Measurements from ENCODE around the gene ITIH4.
"Not testable (repeated sequence)": the region's sequence is repeated elsewhere in the genome, so short reads cannot be mapped to it uniquely, and the experiment has no call there.

ITIH4 gene

GRCh38 chr3:52779837-52780585 is 50.5 kb downstream of the ITIH4 start:
- no peak for DNase-seq

- peak in 1 of 2 donors; percentile 69 for DNase-seq
Measured at GRCh38 chr3:52779011-52779836, 51.2 kb downstream of the ITIH4 start.

GRCh38 chr3:52777959-52778805 is 52.3 kb downstream of the ITIH4 start:
- DNase-seq: peak in 1 of 2 donors; percentile 30

- no peak for DNase-seq
Measured at GRCh38 chr3:52777127-52777958, 53.1 kb downstream of the ITIH4 start, which contains the start of gene ITIH1. ITIH1 (plus strand) TSS chr3:52777599; CDS start chr3:52777616, 17 bp downstream.

GRCh38 chr3:52776486-52776885 is 54.0 kb downstream of the ITIH4 start:
- not testable (repeated sequence) for DNase-seq

GRCh38 chr3:52775877-52776276 is 54.6 kb downstream of the ITIH4 start:
- no peak for DNase-seq

- peak in 1 of 2 donors; percentile 28 for DNase-seq
Measured at GRCh38 chr3:52774901-52775864, 55.3 kb downstream of the ITIH4 start.

GRCh38 chr3:52774066-52774713 is 56.3 kb downstream of the ITIH4 start:
- no peak for DNase-seq

GRCh38 chr3:52773361-52774065 is 57.0 kb downstream of the ITIH4 start:
- DNase-seq: no peak

GRCh38 chr3:52771702-52772101 is 58.8 kb downstream of the ITIH4 start:
- no peak for DNase-seq

- DNase-seq: no peak
Measured at GRCh38 chr3:52771334-52771681, 59.2 kb downstream of the ITIH4 start.

GRCh38 chr3:52770496-52771333 is 59.8 kb downstream of the ITIH4 start, which contains the start of gene NEK4:
NEK4 (minus strand) TSS chr3:52770940; CDS start chr3:52770746, 194 bp downstream.
- peak; percentile 87 to 92 for DNase-seq

- no peak for DNase-seq
Measured at GRCh38 chr3:52769786-52770455, 60.6 kb downstream of the ITIH4 start.

- DNase-seq: no peak
Measured at GRCh38 chr3:52763466-52763865, 67.0 kb downstream of the ITIH4 start.

Measured in CD4-positive, alpha-beta T cell treated with Interleukin-1 beta for 1 hour (primary cell).